H9 (cell line): ENCODE data around the gene SASS6. TPM values are rescaled to one million over a fixed set of nuclear protein-coding genes. Genes with fewer than 3 reads are reported as not detected.

Experiments used
- DNase-seq: peaks from one replicate; pipeline ENCODE4 v3.0.0-alpha.2; 2017
- H2AFZ ChIP-seq: one replicate; pipeline ENCODE4 v1.6.1; 2013; ENCODE audit warnings: mild to moderate bottlenecking, low read length, control low read depth, moderate library complexity
- H2AK5ac ChIP-seq: 2 replicates; pipeline ENCODE4 v1.6.1; 2013; ENCODE audit warnings: low read length, control low read depth, mixed read lengths; ENCODE audit not compliant: insufficient read length
- H2BK120ac ChIP-seq: one replicate; pipeline ENCODE4 v1.6.1; 2013; ENCODE audit warnings: low read depth, mild to moderate bottlenecking, low read length, control low read depth, inconsistent platforms; ENCODE audit not compliant: poor library complexity, severe bottlenecking
- H2BK12ac ChIP-seq: 2 replicates; pipeline ENCODE4 v1.6.1; 2013; ENCODE audit warnings: low read length, control low read depth, mixed read lengths, low read depth; ENCODE audit not compliant: insufficient read length
- H2BK15ac ChIP-seq: 2 replicates; pipeline ENCODE4 v1.6.1; 2013; ENCODE audit warnings: low read depth, low read length, control low read depth
- H2BK20ac ChIP-seq: one replicate; pipeline ENCODE4 v1.6.1; 2013; ENCODE audit warnings: low read depth, mild to moderate bottlenecking, low read length, control low read depth, inconsistent platforms; ENCODE audit not compliant: poor library complexity, severe bottlenecking
- H2BK5ac ChIP-seq: 2 replicates; pipeline ENCODE4 v1.6.1; 2013; ENCODE audit warnings: low read length, control low read depth, mixed read lengths; ENCODE audit not compliant: insufficient read length
- H3K14ac ChIP-seq: 2 replicates; pipeline ENCODE4 v1.6.1; 2013; ENCODE audit warnings: low read length, control low read depth; ENCODE audit not compliant: insufficient read depth
- H3K18ac ChIP-seq: 2 replicates; pipeline ENCODE4 v1.6.1; 2013; ENCODE audit warnings: low read depth, mild to moderate bottlenecking, mixed read lengths, low read length, control low read depth; ENCODE audit not compliant: insufficient read length
- H3K23ac ChIP-seq: 2 replicates; pipeline ENCODE4 v1.6.1; 2013; ENCODE audit warnings: low read length, control low read depth, mixed read lengths, low read depth; ENCODE audit not compliant: insufficient read length
- H3K23me2 ChIP-seq: 2 replicates; pipeline ENCODE4 v1.6.1; 2013; ENCODE audit warnings: low read depth, mild to moderate bottlenecking, mixed read lengths, low read length, control low read depth; ENCODE audit not compliant: insufficient read length, poor library complexity, severe bottlenecking
- H3K27ac ChIP-seq: 2 replicates; pipeline ENCODE4 v1.5.1; 2013; ENCODE audit warnings: low read length, control low read depth, mixed read lengths, low read depth; ENCODE audit not compliant: insufficient read length
- H3K27me3 ChIP-seq: 2 replicates; pipeline ENCODE4 v1.6.1; 2013; ENCODE audit warnings: low read length, control low read depth, inconsistent platforms; ENCODE audit not compliant: insufficient read depth
- H3K4ac ChIP-seq: 2 replicates; pipeline ENCODE4 v1.6.1; 2013; ENCODE audit warnings: low read depth, mild to moderate bottlenecking, control low read depth, inconsistent platforms, low read length, moderate library complexity
- H3K4me1 ChIP-seq: 2 replicates; pipeline ENCODE4 v1.6.1; 2013; ENCODE audit warnings: low read length, control low read depth, inconsistent platforms; ENCODE audit not compliant: insufficient read depth
- H3K4me2 ChIP-seq: 2 replicates; pipeline ENCODE4 v1.6.1; 2013; ENCODE audit warnings: low read length, control low read depth, mixed read lengths; ENCODE audit not compliant: insufficient read length, insufficient read depth
- H3K56ac ChIP-seq: 2 replicates; pipeline ENCODE4 v1.6.1; 2013; ENCODE audit warnings: low read depth, mild to moderate bottlenecking, mixed read lengths, low read length, control low read depth; ENCODE audit not compliant: insufficient read length
- H3K79me1 ChIP-seq: 2 replicates; pipeline ENCODE4 v1.6.1; 2013; ENCODE audit warnings: low read depth, mild to moderate bottlenecking, moderate library complexity, low read length, control low read depth, inconsistent platforms; ENCODE audit not compliant: insufficient read depth, poor library complexity, severe bottlenecking
- H3K79me2 ChIP-seq: 2 replicates; pipeline ENCODE4 v1.6.1; 2013; ENCODE audit warnings: low read length, control low read depth, inconsistent platforms; ENCODE audit not compliant: insufficient read depth
- H3K9ac ChIP-seq: 2 replicates; pipeline ENCODE4 v1.6.1; 2013; ENCODE audit warnings: low read length, control low read depth, mixed read lengths; ENCODE audit not compliant: insufficient read length; ENCODE audit errors: extremely low read depth
- H3K9me3 ChIP-seq: one replicate; pipeline ENCODE4 v1.6.1; 2013; ENCODE audit warnings: low read depth, low read length, inconsistent platforms; ENCODE audit not compliant: control insufficient read depth
- H3T11ph ChIP-seq: one replicate; pipeline ENCODE4 v1.6.1; 2013; ENCODE audit warnings: mild to moderate bottlenecking, low read length, control low read depth, inconsistent platforms
- H4K20me1 ChIP-seq: one replicate; pipeline ENCODE4 v1.6.1; 2013; ENCODE audit not compliant: control insufficient read depth, insufficient read length, insufficient read depth
- H4K5ac ChIP-seq: 2 replicates; pipeline ENCODE4 v1.6.1; 2013; ENCODE audit warnings: low read depth, mild to moderate bottlenecking, mixed read lengths, low read length, control low read depth; ENCODE audit not compliant: insufficient read length
- H4K8ac ChIP-seq: replicated peaks from 2 replicates; pipeline ENCODE4 v1.6.1; 2013; ENCODE audit warnings: low read length, control low read depth, mixed read lengths, low read depth; ENCODE audit not compliant: insufficient read length
- H4K91ac ChIP-seq: 2 replicates; pipeline ENCODE4 v1.6.1; 2013; ENCODE audit warnings: low read depth, mild to moderate bottlenecking, moderate library complexity, mixed read lengths, low read length, control low read depth; ENCODE audit not compliant: insufficient read length
- H3K27ac Mint-ChIP-seq, 3 experiments: 2 replicates in 2 of 3; 3 replicates in 1 of 3; pipeline ENCODE4 v1.8.0; 2020 to 2021; ENCODE audit warnings: mixed read lengths in 3 of 3, mild to moderate bottlenecking in 1 of 3, moderate library complexity in 1 of 3
- H3K27me3 Mint-ChIP-seq: 2 replicates; pipeline ENCODE4 v1.8.0; 2021; ENCODE audit warnings: low read depth, mild to moderate bottlenecking, moderate library complexity, mixed read lengths
- H3K36me3 Mint-ChIP-seq, 3 experiments: 2 replicates in 2 of 3; 3 replicates in 1 of 3; pipeline ENCODE4 v1.8.0; 2020 to 2021; ENCODE audit warnings: low read depth in 3 of 3, mixed read lengths in 3 of 3; ENCODE audit not compliant: insufficient read depth in 1 of 3
- H3K4me1 Mint-ChIP-seq, 2 experiments: 2 replicates each; pipeline ENCODE4 v1.8.0; 2020; ENCODE audit warnings: mixed read lengths in 2 of 2
- H3K4me3 Mint-ChIP-seq, 2 experiments: 2 replicates in 1 of 2; 3 replicates in 1 of 2; pipeline ENCODE4 v1.8.0; 2020 to 2021; ENCODE audit warnings: mild to moderate bottlenecking in 2 of 2, mixed read lengths in 2 of 2, moderate library complexity in 1 of 2
- H3K9me3 Mint-ChIP-seq, 2 experiments: 2 replicates in 1 of 2; 3 replicates in 1 of 2; pipeline ENCODE4 v1.8.0; 2020; ENCODE audit warnings: mild to moderate bottlenecking in 2 of 2, mixed read lengths in 2 of 2, moderate library complexity in 1 of 2
- WGBS: extraction: QIAGEN DNeasy Blood & Tissue Kit; methylation state at CpG from one replicate; pipeline ENCODE4 v1.1.7; 2013; ENCODE audit warnings: missing lambda C conversion rate, low lambda C conversion rate, mixed read lengths; ENCODE audit not compliant: insufficient read length; ENCODE audit errors: extremely low coverage; 5-methylcytosine and 5-hydroxymethylcytosine counted together
- long read RNA-seq: library from polyadenylated mRNA; unstranded; transcript quantifications from one replicate; pipeline ENCODE4 v2.0.0, GENCODE V29; 2020
- total RNA-seq: library from RNA; stranded (reverse); gene quantifications from 2 replicates; pipeline ENCODE4 v1.2.1, GENCODE V29; 2021
- TF ChIP-seq, protein P1 (sequence below): fragments of 200-600 bp; sonication (generic); conservative IDR thresholded peaks from 3 replicates; pipeline ENCODE4 v1.8.0; 2021; ENCODE audit warnings: antibody characterized with exemption, mild to moderate bottlenecking

The SASS6 gene
- total RNA-seq = 14.2 and 15.2 TPM in 2 replicates
- long read RNA-seq, transcript SASS6-201 (17 exons, 3,880 nt) = major isoform, 9 of 35 reads
- long read RNA-seq, partial matches to known transcripts = 16 of 35 reads
- long read RNA-seq, other reads (novel, unspliced or antisense) = 10 of 35 reads

- Histone ChIP-seq H2BK5ac (no peak within 1 kb of the TSS), H3K4me2 (peak within 1 kb of the TSS; percentile 70), H2BK120ac (no peak within 1 kb of the TSS), H3K4me1 (no peaks in the 10 kb centered on the region), H2AFZ (peak within 1 kb of the TSS; percentile 91), H2BK20ac (no peak within 1 kb of the TSS), H3K27ac (peak within 1 kb of the TSS; percentile 50), H4K20me1 (no peaks in the 10 kb centered on the region), H3K9me3 (no peaks in the 10 kb centered on the region), H3K27me3 (no peaks in the 10 kb centered on the region), H3K23ac (no peak within 1 kb of the TSS), H4K91ac (no peak within 1 kb of the TSS), H4K5ac (no peak within 1 kb of the TSS), H3K79me1 (peaks cover 8% of the 10 kb centered on the region), H3K79me2 (peaks cover 14% of the 10 kb centered on the region; the same call in 1 of the 2 replicates), H2BK12ac (no peak within 1 kb of the TSS), H3K56ac (no peak within 1 kb of the TSS), H3K14ac (peak within 1 kb of the TSS; percentile 95), H3K23me2 (peaks cover 2% of the 10 kb centered on the region), H4K8ac (no peak within 1 kb of the TSS), H3K18ac (peak within 1 kb of the TSS; percentile 95), H2BK15ac (peak within 1 kb of the TSS; percentile 19; the same call in 1 of the 2 replicates), H2AK5ac (no peak within 1 kb of the TSS), H3T11ph (no peak within 1 kb of the TSS), H3K4ac (no peak within 1 kb of the TSS), H3K9ac (peak within 1 kb of the TSS; percentile 97)
- no CpG with 5 or more reads among the region's 57 CpGs for WGBS
- Mint-ChIP-seq H3K4me3 (peak within 1 kb of the TSS; percentile 97 to 99), H3K9me3 (no peaks in the 10 kb centered on the region; a peak in 1 of 5 replicates), H3K4me1 (peaks cover 7 to 9% of the 10 kb centered on the region in 2 experiments), H3K27ac (peak within 1 kb of the TSS; percentile 99 to 100 (median 99)), H3K27me3 (no peaks in the 10 kb centered on the region), H3K36me3 (peaks cover 3 to 8% (median 4%) of the 10 kb centered on the region in 3 experiments; a peak in 6 of 7 replicates)
- TF ChIP-seq, protein P1, sequence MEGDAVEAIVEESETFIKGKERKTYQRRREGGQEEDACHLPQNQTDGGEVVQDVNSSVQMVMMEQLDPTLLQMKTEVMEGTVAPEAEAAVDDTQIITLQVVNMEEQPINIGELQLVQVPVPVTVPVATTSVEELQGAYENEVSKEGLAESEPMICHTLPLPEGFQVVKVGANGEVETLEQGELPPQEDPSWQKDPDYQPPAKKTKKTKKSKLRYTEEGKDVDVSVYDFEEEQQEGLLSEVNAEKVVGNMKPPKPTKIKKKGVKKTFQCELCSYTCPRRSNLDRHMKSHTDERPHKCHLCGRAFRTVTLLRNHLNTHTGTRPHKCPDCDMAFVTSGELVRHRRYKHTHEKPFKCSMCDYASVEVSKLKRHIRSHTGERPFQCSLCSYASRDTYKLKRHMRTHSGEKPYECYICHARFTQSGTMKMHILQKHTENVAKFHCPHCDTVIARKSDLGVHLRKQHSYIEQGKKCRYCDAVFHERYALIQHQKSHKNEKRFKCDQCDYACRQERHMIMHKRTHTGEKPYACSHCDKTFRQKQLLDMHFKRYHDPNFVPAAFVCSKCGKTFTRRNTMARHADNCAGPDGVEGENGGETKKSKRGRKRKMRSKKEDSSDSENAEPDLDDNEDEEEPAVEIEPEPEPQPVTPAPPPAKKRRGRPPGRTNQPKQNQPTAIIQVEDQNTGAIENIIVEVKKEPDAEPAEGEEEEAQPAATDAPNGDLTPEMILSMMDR = no peak
- peak; percentile 97 for DNase-seq
Measured at GRCh38 chr1:100132566-100133477, at the start of gene SASS6, which contains the start of gene TRMT13. TSS of gene SASS6 (minus strand) at chr1:100132930. CDS start at chr1:100132814, 116 bp downstream. TSS of gene TRMT13 (plus strand) at chr1:100133163. CDS start at chr1:100133169, 6 bp downstream.
